IMR-90 (cell line): ENCODE results near the gene CEP72.

Experiments used
- BHLHE40 ChIP-seq: fragments of 150-350 bp; IDR thresholded peaks from 2 replicates; pipeline ENCODE4 v1.6.1; 2016; ENCODE audit warnings: mild to moderate bottlenecking, low read depth, low read length
- CEBPB ChIP-seq: IDR thresholded peaks from 2 replicates; pipeline ENCODE4 v1.6.1; 2012; ENCODE audit warnings: low read depth, low read length, improper control_type of control experiment
- CHD1 ChIP-seq: IDR thresholded peaks from 2 replicates; pipeline ENCODE4 v1.6.1; 2012; ENCODE audit warnings: low read depth, low read length, improper control_type of control experiment
- FOS ChIP-seq: fragments of 150-350 bp; IDR thresholded peaks from 2 replicates; pipeline ENCODE4 v1.6.1; 2016; ENCODE audit warnings: low read depth, low read length
- MAFK ChIP-seq: IDR thresholded peaks from 2 replicates; pipeline ENCODE4 v1.6.1; 2012; ENCODE audit warnings: low read depth, low read length, improper control_type of control experiment
- MXI1 ChIP-seq: IDR thresholded peaks from 2 replicates; pipeline ENCODE4 v1.6.1; 2012; ENCODE audit warnings: low read depth, mild to moderate bottlenecking, low read length, moderate library complexity, borderline replicate concordance
- NFE2L2 ChIP-seq: fragments of 150-350 bp; IDR thresholded peaks from 2 replicates; pipeline ENCODE4 v1.6.1; 2016; ENCODE audit warnings: low read depth, mild to moderate bottlenecking, low read length
- POLR2A ChIP-seq: IDR thresholded peaks from 2 replicates; pipeline ENCODE4 v1.6.1; 2012; ENCODE audit warnings: mild to moderate bottlenecking, low read depth, low read length
- RAD21 ChIP-seq: IDR thresholded peaks from 2 replicates; pipeline ENCODE4 v1.6.1; 2012; ENCODE audit warnings: low read length, improper control_type of control experiment
- RCOR1 ChIP-seq: IDR thresholded peaks from 2 replicates; pipeline ENCODE4 v1.6.1; 2012; ENCODE audit warnings: mild to moderate bottlenecking, low read length, improper control_type of control experiment; ENCODE audit not compliant: insufficient replicate concordance
- SMC3 ChIP-seq: fragments of 150-350 bp; IDR thresholded peaks from 2 replicates; pipeline ENCODE4 v1.6.1; 2016; ENCODE audit warnings: low read depth, mild to moderate bottlenecking, antibody characterized with exemption, low read length, moderate library complexity
- TF ChIP-seq, protein P1 (sequence below): conservative IDR thresholded peaks from 2 replicates; pipeline ENCODE4 v1.5.1; 2012; ENCODE audit warnings: mild to moderate bottlenecking, low read depth, low read length, improper control_type of control experiment
- TF ChIP-seq, protein P2 (sequence below): fragments of 150-350 bp; IDR thresholded peaks from 2 replicates; pipeline ENCODE4 v1.6.1; 2017; ENCODE audit warnings: mild to moderate bottlenecking, antibody characterized with exemption, low read length, low read depth

DNA sequence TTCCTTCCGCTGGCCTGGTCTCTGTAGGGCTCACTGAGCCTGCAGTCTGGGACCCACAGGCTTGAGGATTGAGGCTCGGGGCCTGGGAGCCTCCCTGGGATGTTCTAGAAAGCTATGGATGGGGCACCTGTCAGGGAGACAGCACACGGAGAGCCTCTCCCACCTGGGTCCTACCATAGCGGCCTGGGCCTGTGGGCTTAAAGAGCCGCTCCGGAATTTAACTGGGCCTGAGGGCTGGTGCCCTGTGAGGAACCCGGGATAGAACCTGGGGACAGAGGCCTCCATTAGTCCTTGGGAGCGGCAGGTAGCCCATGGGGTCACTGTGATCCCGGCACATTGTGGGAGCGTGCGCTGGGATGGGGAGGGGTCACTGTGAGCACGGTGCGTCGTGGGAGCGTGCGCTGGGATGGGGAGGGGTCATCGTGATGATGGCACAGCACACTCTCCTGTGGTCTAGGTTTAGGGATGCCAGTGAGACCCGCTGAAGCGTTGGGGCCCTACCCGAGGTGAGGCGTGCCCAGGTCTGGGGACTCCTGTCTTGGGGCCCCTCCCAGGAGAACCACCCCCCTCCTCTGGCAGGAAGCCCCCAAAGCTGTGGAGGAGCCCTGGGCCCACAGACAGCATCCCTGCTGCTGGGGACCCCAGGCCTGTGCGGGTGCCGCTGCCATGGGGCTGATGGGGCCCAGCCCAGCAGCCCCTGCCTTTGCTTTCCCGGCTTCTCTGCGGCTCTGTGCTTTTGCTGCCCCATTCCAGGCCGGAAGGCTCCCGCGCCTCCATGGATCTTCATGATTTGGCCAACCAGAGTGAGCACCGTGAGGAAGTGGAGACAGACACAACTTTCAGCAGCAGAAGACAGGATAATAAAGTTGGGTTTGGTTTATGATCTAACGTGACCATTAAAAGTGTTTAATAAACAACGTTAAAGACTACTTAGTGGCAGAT lies 3.4 kb upstream of the CEP72 start:
- TF ChIP-seq, protein P1, sequence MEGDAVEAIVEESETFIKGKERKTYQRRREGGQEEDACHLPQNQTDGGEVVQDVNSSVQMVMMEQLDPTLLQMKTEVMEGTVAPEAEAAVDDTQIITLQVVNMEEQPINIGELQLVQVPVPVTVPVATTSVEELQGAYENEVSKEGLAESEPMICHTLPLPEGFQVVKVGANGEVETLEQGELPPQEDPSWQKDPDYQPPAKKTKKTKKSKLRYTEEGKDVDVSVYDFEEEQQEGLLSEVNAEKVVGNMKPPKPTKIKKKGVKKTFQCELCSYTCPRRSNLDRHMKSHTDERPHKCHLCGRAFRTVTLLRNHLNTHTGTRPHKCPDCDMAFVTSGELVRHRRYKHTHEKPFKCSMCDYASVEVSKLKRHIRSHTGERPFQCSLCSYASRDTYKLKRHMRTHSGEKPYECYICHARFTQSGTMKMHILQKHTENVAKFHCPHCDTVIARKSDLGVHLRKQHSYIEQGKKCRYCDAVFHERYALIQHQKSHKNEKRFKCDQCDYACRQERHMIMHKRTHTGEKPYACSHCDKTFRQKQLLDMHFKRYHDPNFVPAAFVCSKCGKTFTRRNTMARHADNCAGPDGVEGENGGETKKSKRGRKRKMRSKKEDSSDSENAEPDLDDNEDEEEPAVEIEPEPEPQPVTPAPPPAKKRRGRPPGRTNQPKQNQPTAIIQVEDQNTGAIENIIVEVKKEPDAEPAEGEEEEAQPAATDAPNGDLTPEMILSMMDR = no peak
- TF ChIP-seq POLR2A (no peak), RAD21 (no peak), CHD1 (no peak), MXI1 (no peak), CEBPB (no peak), RCOR1 (no peak), SMC3 (no peak), MAFK (no peak), FOS (no peak), NFE2L2 (no peak), BHLHE40 (no peak)
- TF ChIP-seq, protein P2, sequence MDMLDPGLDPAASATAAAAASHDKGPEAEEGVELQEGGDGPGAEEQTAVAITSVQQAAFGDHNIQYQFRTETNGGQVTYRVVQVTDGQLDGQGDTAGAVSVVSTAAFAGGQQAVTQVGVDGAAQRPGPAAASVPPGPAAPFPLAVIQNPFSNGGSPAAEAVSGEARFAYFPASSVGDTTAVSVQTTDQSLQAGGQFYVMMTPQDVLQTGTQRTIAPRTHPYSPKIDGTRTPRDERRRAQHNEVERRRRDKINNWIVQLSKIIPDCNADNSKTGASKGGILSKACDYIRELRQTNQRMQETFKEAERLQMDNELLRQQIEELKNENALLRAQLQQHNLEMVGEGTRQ = no peak
